Measurements from ENCODE around the gene TUBE1. TPM values are rescaled to one million over a fixed set of nuclear protein-coding genes. Genes with fewer than 3 reads are reported as not detected.

TUBE1 gene
- total and polyA plus RNA-seq, 2 experiments from 2014 or later, result 26.3 to 27.7 TPM

GRCh38 chr6:112037783-112038216, 49.5 kb downstream of the TUBE1 start:
- H3K27me3 ChIP-seq (ENCODE audit: insufficient read depth), result no peaks in the 10 kb centered on the region
- no peak for ATAC-seq
- no peak for DNase-seq (ENCODE audit: low spot score)
- no peaks in the 10 kb centered on the region for H3K36me3 ChIP-seq (ENCODE audit: insufficient read depth)
- no peaks in the 10 kb centered on the region for H3K79me2 ChIP-seq (replicated peaks; ENCODE audit: insufficient read depth)
- Mint-ChIP-seq H3K27ac (no peak overlapping the region), H3K27me3 (ENCODE audit: insufficient read depth, low read depth, poor library complexity) (peaks cover 3% of the 10 kb centered on the region), H3K36me3 (ENCODE audit: low read depth) (no peaks in the 10 kb centered on the region), H3K4me3 (no peak overlapping the region), H3K4me1 (peaks cover 27% of the 10 kb centered on the region), H3K9me3 (no peaks in the 10 kb centered on the region)
- H3K4me2 ChIP-seq, result no peak overlapping the region
- no peaks in the 10 kb centered on the region for H3F3A ChIP-seq (replicated peaks; ENCODE audit: low read depth)
- peaks cover 6% of the 10 kb centered on the region; the same call in 1 of the 2 replicates for H3K4me1 ChIP-seq (ENCODE audit: insufficient read depth)
- peaks cover 3% of the 10 kb centered on the region; the same call in 1 of the 2 replicates for H3K9me2 ChIP-seq (ENCODE audit: insufficient read depth)
- no peak for TF ChIP-seq CREB1 (CRISPR knock-in tag; IDR thresholded peaks at IDR 0.05; ENCODE audit: low read depth)
- TF ChIP-seq NANOG (IDR thresholded peaks at IDR 0.05; ENCODE audit: borderline replicate concordance), result no peak
- TF ChIP-seq CTCF (conservative IDR thresholded peaks at IDR 0.05; ENCODE audit: low read depth in 2 of 2), result no peak
- no peak for TF ChIP-seq EZH2phosphoT487 (IDR thresholded peaks at IDR 0.05; ENCODE audit: unreplicated experiment)
- H3K4me3 ChIP-seq, result no peak overlapping the region
- no peaks in the 10 kb centered on the region for H4K20me1 ChIP-seq (replicated peaks; ENCODE audit: insufficient read depth)
- no peak overlapping the region for H3K27ac ChIP-seq (ENCODE audit: low read depth)
- H2AFZ ChIP-seq, result peak overlapping the region; percentile 56; the same call in 1 of the 2 replicates

- no peaks in the 10 kb centered on the region for H3K9me3 Mint-ChIP-seq
- DNase-seq (ENCODE audit: low spot score) (no peak), ATAC-seq (no peak)
- H2AFZ ChIP-seq, result no peak overlapping the region
- peaks cover 3% of the 10 kb centered on the region; the same call in 1 of the 2 replicates for H3K4me1 ChIP-seq (ENCODE audit: insufficient read depth)
- H4K20me1 ChIP-seq (replicated peaks; ENCODE audit: insufficient read depth), result no peaks in the 10 kb centered on the region
- H3K27ac Mint-ChIP-seq, result no peak overlapping the region
- no peak overlapping the region for H3K4me2 ChIP-seq
- no peaks in the 10 kb centered on the region for H3F3A ChIP-seq (replicated peaks; ENCODE audit: low read depth)
- H3K36me3 ChIP-seq (ENCODE audit: insufficient read depth), result no peaks in the 10 kb centered on the region
- no peak overlapping the region for H3K4me3 Mint-ChIP-seq
- H3K27me3 Mint-ChIP-seq (ENCODE audit: insufficient read depth, low read depth, poor library complexity), result peaks cover 1% of the 10 kb centered on the region
- peaks cover 3% of the 10 kb centered on the region; the same call in 1 of the 2 replicates for H3K9me2 ChIP-seq (ENCODE audit: insufficient read depth)
- no peaks in the 10 kb centered on the region for H3K79me2 ChIP-seq (replicated peaks; ENCODE audit: insufficient read depth)
- no peak overlapping the region for H3K27ac ChIP-seq (ENCODE audit: low read depth)
- H3K27me3 ChIP-seq (ENCODE audit: insufficient read depth), result no peaks in the 10 kb centered on the region
- H3K4me1 Mint-ChIP-seq, result peaks cover 16% of the 10 kb centered on the region
- no peaks in the 10 kb centered on the region for H3K36me3 Mint-ChIP-seq (ENCODE audit: low read depth)
- no peak overlapping the region for H3K4me3 ChIP-seq
- TF ChIP-seq EZH2 (IDR thresholded peaks at IDR 0.05; ENCODE audit: low read depth, unreplicated experiment) (no peak), POLR2AphosphoS5 (IDR thresholded peaks at IDR 0.05; ENCODE audit: low read depth) (no peak), REST (IDR thresholded peaks at IDR 0.05; ENCODE audit: unreplicated experiment) (no peak), ZNF331 (CRISPR knock-in tag; IDR thresholded peaks at IDR 0.05; ENCODE audit: low read depth) (no peak), JUNB (IDR thresholded peaks at IDR 0.05; ENCODE audit: unreplicated experiment) (no peak), EZH2phosphoT487 (IDR thresholded peaks at IDR 0.05; ENCODE audit: unreplicated experiment) (no peak), ZNF462 (CRISPR knock-in tag; IDR thresholded peaks at IDR 0.05) (no peak), NANOG (IDR thresholded peaks at IDR 0.05; ENCODE audit: borderline replicate concordance) (no peak), CREB1 (CRISPR knock-in tag; IDR thresholded peaks at IDR 0.05; ENCODE audit: low read depth) (no peak)
Observed at GRCh38 chr6:112036088-112036637, 51.1 kb downstream of the TUBE1 start.
